Skeletal muscle satellite cell (primary cell): ENCODE data around the gene HTRA2.
"Not testable (repeated sequence)": the region's sequence is repeated elsewhere in the genome, so short reads cannot be mapped to it uniquely, and the experiment has no call there.

Experiments
- H3K27me3 ChIP-seq: 2 replicates; pipeline ENCODE4 v1.7.0; 2013; ENCODE audit warnings: low read length; ENCODE audit not compliant: control insufficient read depth, insufficient read depth
- H3K36me3 ChIP-seq: 2 replicates; pipeline ENCODE4 v1.7.0; 2013; ENCODE audit warnings: mild to moderate bottlenecking, control low read depth, low read length; ENCODE audit not compliant: insufficient read depth
- H3K4me1 ChIP-seq: 2 replicates; pipeline ENCODE4 v1.7.0; 2013; ENCODE audit warnings: low read length; ENCODE audit not compliant: control insufficient read depth, insufficient read depth
- H3K4me2 ChIP-seq: 2 replicates; pipeline ENCODE4 v1.7.0; 2013; ENCODE audit warnings: mild to moderate bottlenecking, low read length
- H3K4me3 ChIP-seq: 2 replicates; pipeline ENCODE4 v1.7.0; 2013; ENCODE audit warnings: low read length
- H3K9ac ChIP-seq: 2 replicates; pipeline ENCODE4 v1.7.0; 2013; ENCODE audit warnings: mild to moderate bottlenecking, low read depth, low read length, moderate library complexity
- H3K9me3 ChIP-seq: replicated peaks from 2 replicates; pipeline ENCODE4 v1.7.0; 2013; ENCODE audit warnings: mild to moderate bottlenecking, control low read depth, low read length

The HTRA2 gene

DNA sequence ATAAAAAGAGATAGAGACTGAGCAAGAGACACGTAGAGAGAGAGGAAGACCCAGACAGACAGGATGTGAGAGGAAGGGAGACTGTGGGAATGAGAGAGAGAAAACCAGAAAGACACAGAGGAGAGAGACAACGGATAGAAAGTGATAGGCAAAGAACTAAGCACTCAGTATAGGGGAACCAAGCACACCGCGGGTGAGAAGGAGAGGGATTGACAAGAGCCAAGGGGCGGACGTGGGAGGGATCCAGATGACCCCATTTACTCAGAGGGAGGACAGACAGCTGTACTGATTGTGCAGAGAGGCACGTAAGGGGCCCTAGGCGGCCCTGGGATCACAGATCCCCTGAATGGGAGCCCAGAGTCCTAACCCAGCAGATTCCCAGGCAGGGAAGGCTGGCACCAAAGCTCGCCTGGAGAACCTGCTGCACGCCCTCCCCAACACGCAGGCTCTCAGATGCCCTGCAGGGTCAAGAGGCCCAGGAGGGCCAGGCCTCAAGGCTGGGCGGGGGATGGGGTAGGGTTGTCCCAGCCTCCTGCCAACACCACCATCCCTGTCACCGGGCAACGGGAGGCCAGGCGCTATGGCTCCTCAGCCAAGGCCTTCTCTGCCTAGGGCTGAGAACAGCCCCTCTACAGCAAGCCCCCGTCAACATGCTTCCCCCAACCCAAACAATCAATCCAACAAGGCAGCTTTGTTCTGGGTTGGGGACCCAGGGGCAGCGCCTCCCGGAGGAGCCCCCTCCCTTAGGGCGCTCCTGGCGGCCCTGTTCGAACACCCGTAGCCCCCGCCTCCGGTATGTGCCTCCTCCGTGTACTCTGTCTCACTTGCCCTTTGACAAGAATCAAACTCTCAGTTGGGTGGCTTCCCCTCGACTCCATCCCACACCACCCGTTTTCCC, 23.4 kb downstream of the HTRA2 start:
- H3K4me2 ChIP-seq: peak overlapping the region; percentile 98
- no peaks in the 10 kb centered on the region for H3K9me3 ChIP-seq
- peaks cover 55% of the 10 kb centered on the region for H3K4me1 ChIP-seq
- H3K36me3 ChIP-seq: peaks cover 22% of the 10 kb centered on the region
- no peaks in the 10 kb centered on the region for H3K27me3 ChIP-seq
- H3K4me3 ChIP-seq: peak overlapping the region; percentile 100
- H3K9ac ChIP-seq: peak overlapping the region; percentile 94

DNA sequence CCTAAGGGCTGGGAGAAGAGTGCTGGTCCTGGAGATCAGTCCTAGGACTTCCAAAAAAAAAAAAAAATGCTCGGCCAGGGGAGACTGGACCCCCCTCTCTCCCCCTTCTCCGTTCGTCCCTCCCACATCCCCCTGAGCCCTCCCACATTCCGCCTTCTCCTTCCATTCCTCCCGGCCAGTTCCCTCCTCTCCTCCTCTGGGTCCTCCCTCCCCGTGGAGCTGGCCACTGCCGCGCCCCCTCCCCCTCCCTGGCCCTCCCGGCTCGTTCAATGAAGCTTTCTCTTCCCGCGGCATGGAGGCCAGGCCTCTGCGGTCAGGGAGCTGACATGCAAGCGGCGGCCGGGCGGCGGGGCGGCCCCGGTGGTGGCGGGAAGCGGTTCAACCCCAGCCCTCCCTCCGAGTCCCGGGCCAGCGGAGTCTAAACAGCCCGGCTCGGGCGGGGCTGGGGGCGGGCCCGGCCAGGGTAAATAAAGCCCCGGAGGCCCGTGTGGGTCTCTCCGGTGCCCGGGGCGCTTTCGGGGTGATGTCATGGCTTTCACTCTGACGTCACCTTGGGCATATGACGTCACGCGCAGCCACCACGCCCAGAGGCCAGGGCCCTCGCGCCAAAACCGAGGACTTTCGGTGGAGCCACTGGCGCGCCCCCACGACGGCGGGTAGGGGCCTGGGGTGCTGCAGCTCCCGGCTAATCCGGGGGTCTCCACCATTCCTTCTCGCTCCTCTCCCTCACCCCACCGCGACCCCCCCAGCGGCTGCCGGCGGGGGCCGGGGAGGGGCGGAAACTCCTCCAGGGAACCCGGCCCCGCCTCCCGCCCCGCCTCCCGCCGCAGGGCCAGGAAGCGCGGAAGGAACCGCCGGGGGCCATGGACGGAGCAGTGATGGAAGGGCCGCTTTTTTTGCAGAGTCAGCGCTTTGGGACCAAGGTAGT, 24.4 kb downstream of the HTRA2 start, which contains the start of the genes DOK1 and LOXL3:
Gene DOK1 (plus strand): TSS at position 829 of the 928 bp plus-strand sequence. CDS start 35 bp downstream, at position 864.
Gene LOXL3 (minus strand): TSS at position 51 of the 928 bp plus-strand sequence. CDS start 1,308 bp downstream, outside the sequence.
- H3K4me1 ChIP-seq: peaks cover 47% of the 10 kb centered on the region
- H3K4me3 ChIP-seq: peak within 1 kb of the TSS; percentile 100

DNA sequence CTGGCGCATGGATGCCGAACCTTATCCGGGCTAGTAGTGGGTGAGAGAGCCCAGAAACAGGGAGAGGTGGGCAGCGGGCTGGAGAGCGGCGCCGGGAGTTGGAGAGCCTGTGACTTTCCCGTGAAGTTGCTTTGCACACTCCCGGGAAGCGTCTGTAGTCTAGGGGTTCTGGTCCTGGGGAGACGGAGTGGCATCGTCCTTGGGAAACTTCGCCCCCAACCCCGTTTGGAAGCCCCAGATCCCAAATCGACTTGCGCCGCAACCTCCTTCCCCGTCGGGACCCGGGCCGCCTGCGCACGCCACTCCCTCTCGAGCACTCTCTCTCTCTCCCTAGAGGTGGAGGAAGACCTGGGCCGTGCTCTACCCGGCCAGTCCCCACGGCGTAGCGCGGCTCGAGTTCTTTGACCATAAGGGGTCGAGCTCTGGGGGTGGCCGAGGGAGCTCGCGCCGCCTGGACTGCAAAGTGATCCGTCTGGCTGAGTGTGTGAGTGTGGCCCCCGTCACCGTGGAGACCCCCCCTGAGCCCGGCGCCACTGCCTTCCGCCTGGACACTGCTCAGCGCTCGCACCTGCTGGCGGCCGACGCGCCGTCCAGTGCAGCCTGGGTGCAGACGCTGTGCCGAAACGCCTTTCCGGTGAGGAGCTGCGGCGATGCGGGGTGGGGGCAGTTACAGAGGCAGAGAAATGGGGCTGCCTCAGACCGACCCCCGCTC, 25.2 kb downstream of the HTRA2 start:
- Histone ChIP-seq H3K27me3 (no peaks in the 10 kb centered on the region), H3K4me2 (peak overlapping the region; percentile 98), H3K4me1 (peaks cover 41% of the 10 kb centered on the region), H3K4me3 (peak overlapping the region; percentile 100), H3K9me3 (no peaks in the 10 kb centered on the region), H3K36me3 (peaks cover 17% of the 10 kb centered on the region), H3K9ac (peak overlapping the region; percentile 94)

More for the DNA sequence above, 24.4 kb downstream of the HTRA2 start, which contains the start of the genes DOK1 and LOXL3:
- Histone ChIP-seq H3K27me3 (no peaks in the 10 kb centered on the region), H3K9me3 (no peaks in the 10 kb centered on the region), H3K36me3 (peaks cover 22% of the 10 kb centered on the region), H3K9ac (peak within 1 kb of the TSS; percentile 94), H3K4me2 (peak within 1 kb of the TSS; percentile 98)

DNA sequence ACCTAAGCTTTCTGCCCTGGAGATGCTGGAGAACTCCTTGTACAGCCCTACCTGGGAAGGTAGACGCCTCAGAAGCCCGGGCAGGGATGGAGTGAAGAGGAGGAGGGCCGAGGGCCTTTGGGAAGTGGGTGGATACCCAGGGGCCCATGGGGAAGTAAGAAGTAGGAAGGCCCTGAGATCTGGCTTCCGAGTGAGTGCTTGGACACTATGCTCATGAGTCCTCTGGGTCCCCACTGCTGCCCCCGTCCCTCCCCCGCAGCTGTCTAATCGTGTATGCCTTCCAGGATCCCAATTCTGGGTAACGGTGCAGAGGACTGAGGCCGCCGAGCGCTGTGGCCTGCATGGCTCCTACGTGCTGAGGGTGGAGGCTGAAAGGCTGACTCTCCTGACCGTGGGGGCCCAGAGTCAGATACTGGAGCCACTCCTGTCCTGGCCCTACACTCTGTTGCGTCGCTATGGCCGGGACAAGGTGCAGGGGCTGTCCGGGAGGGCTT, 25.9 kb downstream of the HTRA2 start:
- Histone ChIP-seq H3K4me1 (peaks cover 45% of the 10 kb centered on the region), H3K4me3 (peak overlapping the region; percentile 100), H3K9ac (peak overlapping the region; percentile 94), H3K4me2 (peak overlapping the region; percentile 98), H3K9me3 (no peaks in the 10 kb centered on the region), H3K27me3 (no peaks in the 10 kb centered on the region), H3K36me3 (peaks cover 15% of the 10 kb centered on the region)

DNA sequence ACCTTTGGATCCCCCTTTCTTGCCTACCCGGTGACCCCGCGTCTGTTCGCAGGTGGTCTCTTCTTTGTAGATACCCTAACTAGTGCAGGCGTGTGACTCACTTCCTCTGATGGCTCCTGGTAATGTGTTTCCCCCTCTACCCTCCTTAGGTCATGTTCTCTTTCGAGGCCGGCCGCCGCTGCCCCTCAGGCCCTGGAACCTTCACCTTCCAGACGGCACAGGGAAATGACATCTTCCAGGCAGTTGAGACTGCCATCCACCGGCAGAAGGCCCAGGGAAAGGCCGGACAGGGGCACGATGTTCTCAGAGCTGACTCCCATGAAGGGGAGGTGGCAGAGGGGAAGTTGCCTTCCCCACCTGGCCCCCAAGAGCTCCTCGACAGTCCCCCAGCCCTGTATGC, 26.4 kb downstream of the HTRA2 start:
- no peaks in the 10 kb centered on the region for H3K9me3 ChIP-seq
- H3K4me1 ChIP-seq: peaks cover 47% of the 10 kb centered on the region
- peaks cover 15% of the 10 kb centered on the region for H3K36me3 ChIP-seq
- peak overlapping the region; percentile 100 for H3K4me3 ChIP-seq
- peak overlapping the region; percentile 98 for H3K4me2 ChIP-seq
- H3K27me3 ChIP-seq: no peaks in the 10 kb centered on the region
- no peak overlapping the region for H3K9ac ChIP-seq

DNA sequence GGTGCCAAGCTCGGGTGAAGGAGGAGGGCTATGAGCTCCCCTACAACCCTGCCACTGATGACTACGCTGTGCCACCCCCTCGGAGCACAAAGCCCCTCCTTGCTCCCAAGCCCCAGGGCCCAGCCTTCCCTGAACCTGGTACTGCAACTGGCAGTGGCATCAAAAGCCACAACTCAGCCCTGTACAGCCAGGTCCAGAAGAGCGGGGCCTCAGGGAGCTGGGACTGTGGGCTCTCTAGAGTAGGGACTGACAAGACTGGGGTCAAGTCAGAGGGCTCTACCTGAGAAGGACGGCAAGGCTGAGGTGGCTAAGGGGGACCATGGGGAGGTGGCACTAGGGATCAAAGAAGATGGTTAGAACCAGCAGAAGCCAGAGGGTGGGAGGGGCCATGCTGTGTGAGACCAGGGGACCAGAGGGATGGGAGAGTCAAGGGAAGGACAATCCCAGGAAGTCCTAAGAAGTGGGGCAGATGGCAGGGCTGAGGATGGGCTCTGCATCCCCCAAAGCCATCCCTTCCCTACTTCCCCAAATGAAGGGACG, 27.2 kb downstream of the HTRA2 start:
- H3K4me2 ChIP-seq: no peak overlapping the region
- peaks cover 42% of the 10 kb centered on the region for H3K4me1 ChIP-seq
- H3K27me3 ChIP-seq: no peaks in the 10 kb centered on the region
- H3K36me3 ChIP-seq: peaks cover 15% of the 10 kb centered on the region
- H3K9ac ChIP-seq: no peak overlapping the region
- no peaks in the 10 kb centered on the region for H3K9me3 ChIP-seq
- no peak overlapping the region for H3K4me3 ChIP-seq

DNA sequence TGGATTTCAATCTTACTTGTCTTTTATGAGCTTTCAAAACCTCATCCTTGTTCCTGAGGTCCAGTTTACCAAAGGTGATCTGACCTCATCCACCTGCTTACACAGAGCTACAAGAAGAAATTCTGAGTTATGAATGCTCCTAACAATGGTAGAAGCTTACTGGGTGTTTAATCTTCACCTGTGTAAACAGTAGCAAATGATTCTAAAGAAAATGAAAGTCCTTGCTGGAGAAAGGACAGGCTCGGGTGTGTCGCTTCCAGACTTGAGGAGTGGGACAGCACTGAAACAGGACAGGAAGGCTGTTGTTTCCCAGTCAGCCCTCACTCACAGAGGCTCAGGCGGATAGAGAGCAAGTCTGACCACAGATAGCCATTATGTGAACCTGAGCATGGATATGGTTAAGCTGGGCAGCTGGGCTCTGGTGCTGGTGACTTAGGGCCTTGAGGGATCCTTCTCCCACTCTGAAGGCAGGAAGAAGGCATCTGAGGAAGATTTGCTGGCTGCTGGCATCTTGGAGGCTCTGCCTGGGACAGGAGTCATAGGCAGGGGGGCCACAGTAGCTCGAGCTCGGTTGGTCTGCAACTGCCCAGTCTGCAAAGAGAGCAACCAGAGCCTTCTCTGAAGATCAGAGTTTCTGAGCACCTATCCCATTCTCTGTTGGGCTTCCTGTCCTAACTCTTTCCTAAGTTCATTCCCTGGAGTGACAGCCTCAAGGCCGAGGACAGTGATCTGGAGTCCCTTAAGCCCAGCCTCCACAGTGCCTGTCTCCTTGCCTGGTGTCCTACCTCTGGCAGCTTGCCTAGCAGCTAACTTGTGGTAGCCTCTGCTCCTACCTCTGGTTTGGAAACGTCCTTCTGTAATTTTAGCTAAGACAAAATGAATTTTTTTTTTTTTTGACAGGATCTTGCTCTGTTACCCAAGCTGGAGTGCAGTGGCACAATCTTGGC, 28.8 kb downstream of the HTRA2 start:
- H3K36me3 ChIP-seq: peaks cover 15% of the 10 kb centered on the region
- no peak overlapping the region for H3K4me2 ChIP-seq
- H3K4me1 ChIP-seq: peaks cover 41% of the 10 kb centered on the region
- no peak overlapping the region for H3K9ac ChIP-seq
- no peak overlapping the region for H3K4me3 ChIP-seq
- no peaks in the 10 kb centered on the region for H3K9me3 ChIP-seq
- no peaks in the 10 kb centered on the region for H3K27me3 ChIP-seq

DNA sequence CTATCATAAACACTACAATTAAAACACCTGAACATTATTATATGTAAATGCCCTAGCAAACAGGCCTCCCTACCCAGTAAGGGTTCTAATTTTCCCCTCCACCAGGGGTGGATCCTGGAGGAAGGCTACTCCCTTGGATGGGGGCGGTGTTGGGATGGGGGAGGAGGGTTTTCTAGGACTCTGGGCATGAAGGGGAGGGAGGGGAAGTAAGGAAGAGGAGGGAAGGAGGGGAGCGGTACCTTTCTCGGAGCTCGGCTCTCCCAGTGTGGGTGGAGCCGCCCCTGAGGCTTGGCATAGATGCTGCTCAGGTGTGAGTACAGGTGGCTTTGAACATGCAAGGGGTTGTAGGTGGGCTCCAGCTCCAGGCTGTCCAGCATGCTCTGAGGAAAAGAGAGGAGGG, 30.2 kb downstream of the HTRA2 start:
- H3K4me3 ChIP-seq: no peak overlapping the region
- peaks cover 15% of the 10 kb centered on the region for H3K36me3 ChIP-seq
- H3K27me3 ChIP-seq: no peaks in the 10 kb centered on the region
- H3K9ac ChIP-seq: no peak overlapping the region
- H3K4me1 ChIP-seq: peaks cover 52% of the 10 kb centered on the region
- no peak overlapping the region for H3K4me2 ChIP-seq
- no peaks in the 10 kb centered on the region for H3K9me3 ChIP-seq

DNA sequence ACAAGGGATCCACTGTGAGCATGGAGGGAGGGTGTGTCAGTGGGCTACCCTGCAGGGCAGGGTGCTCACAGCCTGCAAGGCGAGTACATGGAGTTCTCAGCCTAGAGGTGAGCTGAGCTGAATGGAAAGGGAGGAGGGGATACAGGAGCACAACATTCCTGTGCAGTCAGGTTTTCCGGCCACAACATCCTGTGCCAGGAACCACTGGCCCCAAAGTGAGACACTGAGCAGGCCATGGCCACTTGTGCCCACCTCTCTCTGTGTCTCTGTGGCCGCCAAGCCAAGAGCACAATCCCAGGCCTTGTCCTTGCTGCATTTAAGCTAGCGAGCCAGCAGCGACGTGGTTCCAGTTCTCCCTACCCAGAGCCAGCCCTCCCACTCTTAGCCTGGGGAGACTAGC, 30.9 kb downstream of the HTRA2 start:
- no peaks in the 10 kb centered on the region for H3K9me3 ChIP-seq
- H3K4me2 ChIP-seq: no peak overlapping the region
- H3K4me3 ChIP-seq: no peak overlapping the region
- H3K36me3 ChIP-seq: peaks cover 15% of the 10 kb centered on the region
- H3K9ac ChIP-seq: no peak overlapping the region
- H3K4me1 ChIP-seq: peaks cover 47% of the 10 kb centered on the region
- no peaks in the 10 kb centered on the region for H3K27me3 ChIP-seq

DNA sequence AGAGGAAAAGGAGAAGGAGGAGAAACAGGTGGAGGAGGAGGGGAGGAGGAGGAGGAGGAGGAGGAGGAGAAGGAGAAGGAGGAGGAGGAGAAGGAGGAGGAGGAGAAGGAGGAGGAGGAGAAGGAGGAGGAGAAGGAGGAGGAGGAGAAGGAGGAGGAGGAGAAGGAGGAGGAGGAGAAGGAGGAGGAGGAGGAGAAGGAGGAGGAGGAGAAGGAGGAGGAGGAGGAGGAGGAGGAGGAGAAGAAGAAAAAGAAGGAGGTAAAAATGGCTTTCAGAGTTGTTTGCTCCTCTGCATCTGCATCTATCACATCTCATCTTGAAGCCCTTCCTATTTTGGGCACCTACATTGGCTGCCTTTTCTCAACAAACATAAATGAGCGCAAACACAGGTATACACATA, 31.3 kb downstream of the HTRA2 start:
- peaks cover 47% of the 10 kb centered on the region for H3K4me1 ChIP-seq
- not testable (repeated sequence) for H3K9me3 ChIP-seq, H3K4me3 ChIP-seq, H3K9ac ChIP-seq, H3K27me3 ChIP-seq, H3K4me2 ChIP-seq
- peaks cover 15% of the 10 kb centered on the region for H3K36me3 ChIP-seq
